ENCODE measurements around the gene STAG1. TPM values are rescaled to one million over a fixed set of nuclear protein-coding genes. Genes with fewer than 3 reads are reported as not detected.
"Not testable (repeated sequence)": the region's sequence is repeated elsewhere in the genome, so short reads cannot be mapped to it uniquely, and the experiment has no call there.

STAG1 gene
- total RNA-seq, result 10 to 100 TPM; 38.2 to 43.5 TPM

- no peaks in the 10 kb centered on the region for H3K9me3 ChIP-seq
- intact Hi-C loops (cut with DNase I), result loop anchor here (2.0 to 10.0 kb wide), 4 partner anchors 360 to 677 kb away; partner anchors contain the start of gene MSL2
Observed at GRCh38 chr3:136752172-136752421, at the start of gene STAG1. Gene STAG1, minus strand, starts transcription at chr3:136752378. Its CDS starts 121,480 bp downstream, at chr3:136630898.

GRCh38 chr3:136801146-136801545 is 49.0 kb upstream of the STAG1 start:
- H3K27ac ChIP-seq; H3K9ac ChIP-seq (ENCODE audit: low read depth in 2 of 2, low read length in 2 of 2); H3K4me3 ChIP-seq; H3K27me3 ChIP-seq; H3K9me3 ChIP-seq; DNase-seq; intact Hi-C loops (cut with DNase I); H3K36me3 ChIP-seq; H3K4me1 ChIP-seq: not testable (repeated sequence)

More at GRCh38 chr3:136752172-136752421, at the start of gene STAG1:
- Histone ChIP-seq H3K4me3 (peak within 1 kb of the TSS; percentile 60), H3K27me3 (no peaks in the 10 kb centered on the region), H3K9ac (ENCODE audit: low read depth in 2 of 2, low read length in 2 of 2) (peak within 1 kb of the TSS; percentile 77 to 97), H3K4me1 (no peaks in the 10 kb centered on the region), H3K36me3 (no peaks in the 10 kb centered on the region), H3K27ac (peak within 1 kb of the TSS; percentile 98)
- peak; percentile 94 for TF ChIP-seq CTCF (IDR thresholded peaks at IDR 0.05)
- DNase-seq, result no peak

GRCh38 chr3:136792556-136793330 is 40.6 kb upstream of the STAG1 start:
- Histone ChIP-seq H3K27ac (no peak overlapping the region), H3K9me3 (no peaks in the 10 kb centered on the region), H3K27me3 (no peaks in the 10 kb centered on the region), H3K9ac (ENCODE audit: low read depth in 2 of 2, low read length in 2 of 2) (no peak overlapping the region), H3K4me1 (no peaks in the 10 kb centered on the region), H3K36me3 (no peaks in the 10 kb centered on the region), H3K4me3 (no peak overlapping the region)
- no peak for TF ChIP-seq CTCF (IDR thresholded peaks at IDR 0.05)
- intact Hi-C loops (cut with DNase I), result no loop called here
- no peak for DNase-seq

- H3K4me1 ChIP-seq, result no peaks in the 10 kb centered on the region
- no peaks in the 10 kb centered on the region for H3K36me3 ChIP-seq
- no peak overlapping the region for H3K9ac ChIP-seq (ENCODE audit: low read depth in 2 of 2, low read length in 2 of 2)
- intact Hi-C loops (cut with DNase I), result no loop called here
- no peak overlapping the region for H3K4me3 ChIP-seq
- no peak for TF ChIP-seq CTCF (IDR thresholded peaks at IDR 0.05)
- no peak overlapping the region for H3K27ac ChIP-seq
- DNase-seq, result no peak
- no peaks in the 10 kb centered on the region for H3K27me3 ChIP-seq
- H3K9me3 ChIP-seq, result no peaks in the 10 kb centered on the region
Observed at GRCh38 chr3:136790786-136791185, 38.6 kb upstream of the STAG1 start.

- no peak overlapping the region for H3K4me3 ChIP-seq
- no peaks in the 10 kb centered on the region for H3K4me1 ChIP-seq
- intact Hi-C loops (cut with DNase I), result no loop called here
- H3K27ac ChIP-seq, result no peak overlapping the region
- H3K9ac ChIP-seq (ENCODE audit: low read depth in 2 of 2, low read length in 2 of 2), result no peak overlapping the region
- no peak for DNase-seq
- H3K27me3 ChIP-seq, result no peaks in the 10 kb centered on the region
- no peaks in the 10 kb centered on the region for H3K36me3 ChIP-seq
- H3K9me3 ChIP-seq, result no peaks in the 10 kb centered on the region
- TF ChIP-seq CTCF (IDR thresholded peaks at IDR 0.05), result no peak
Observed at GRCh38 chr3:136789976-136790375, 37.8 kb upstream of the STAG1 start.

GRCh38 chr3:136788154-136788553 is 36.0 kb upstream of the STAG1 start:
- no peaks in the 10 kb centered on the region for H3K36me3 ChIP-seq
- H3K9ac ChIP-seq (ENCODE audit: low read depth in 2 of 2, low read length in 2 of 2), result no peak overlapping the region
- H3K4me1 ChIP-seq, result no peaks in the 10 kb centered on the region
- no peaks in the 10 kb centered on the region for H3K27me3 ChIP-seq
- TF ChIP-seq CTCF (IDR thresholded peaks at IDR 0.05), result no peak
- no peak overlapping the region for H3K27ac ChIP-seq
- intact Hi-C loops (cut with DNase I), result no loop called here
- no peak overlapping the region for H3K4me3 ChIP-seq
- no peaks in the 10 kb centered on the region for H3K9me3 ChIP-seq
- no peak for DNase-seq
